Colonic mucosa (tissue), 4 donors: Measurements from ENCODE around the gene CFAP61. TPM values are rescaled to one million over a fixed set of nuclear protein-coding genes. Genes with fewer than 3 reads are reported as not detected.

Source experiments
- DNase-seq: peaks from one replicate; pipeline ENCODE4 v3.0.0-alpha.2; 2020
- H3K27ac ChIP-seq: fragments of 200-600 bp; one replicate; pipeline ENCODE4 v1.8.0; 2021
- H3K27me3 ChIP-seq: fragments of 200-600 bp; one replicate; pipeline ENCODE4 v1.8.0; 2021
- H3K36me3 ChIP-seq: fragments of 200-600 bp; one replicate; pipeline ENCODE4 v1.8.0; 2021
- H3K4me1 ChIP-seq: fragments of 200-600 bp; one replicate; pipeline ENCODE4 v1.8.0; 2021; ENCODE audit warnings: mild to moderate bottlenecking
- H3K4me3 ChIP-seq: fragments of 200-600 bp; one replicate; pipeline ENCODE4 v1.8.0; 2021
- H3K9ac ChIP-seq, 2 donors: one replicate each; pipeline ENCODE4 v1.7.0; 2013; ENCODE audit warnings: control low read depth in 2 of 2, low read depth in 2 of 2, low read length in 2 of 2
- H3K9me3 ChIP-seq: fragments of 200-600 bp; one replicate; pipeline ENCODE4 v1.8.0; 2021
- intact Hi-C: fragments of 100-400 bp; cut with DNase I; formaldehyde crosslinking; loops from one replicate; pipeline ENCODE4 v1.14.1; 2022
- total RNA-seq, 2 donors: library from RNA; stranded (reverse); fragmentation: NEBNext Ultra II Directional in 1 of 2; extraction: Animal tissue kit (Norgen Biotek cat#: 25700) in 1 of 2; gene quantifications; one replicate each; pipeline ENCODE4 v1.2.1, GENCODE V29; 2021
- TF ChIP-seq, protein P1 (sequence below): fragments of 200-600 bp; IDR thresholded peaks from one replicate; pipeline ENCODE4 v1.8.0; 2022; ENCODE audit warnings: antibody characterized with exemption, mild to moderate bottlenecking
- donor health status: healthy.
- donor health status: DM: no; HTN: no; CAD: no.
- donor health status: DM: no; HTN: no; CAD: no.

Gene CFAP61
- total RNA-seq, 2 donors from 2014 or later, result 0.32 TPM; not detected in 1

DNA sequence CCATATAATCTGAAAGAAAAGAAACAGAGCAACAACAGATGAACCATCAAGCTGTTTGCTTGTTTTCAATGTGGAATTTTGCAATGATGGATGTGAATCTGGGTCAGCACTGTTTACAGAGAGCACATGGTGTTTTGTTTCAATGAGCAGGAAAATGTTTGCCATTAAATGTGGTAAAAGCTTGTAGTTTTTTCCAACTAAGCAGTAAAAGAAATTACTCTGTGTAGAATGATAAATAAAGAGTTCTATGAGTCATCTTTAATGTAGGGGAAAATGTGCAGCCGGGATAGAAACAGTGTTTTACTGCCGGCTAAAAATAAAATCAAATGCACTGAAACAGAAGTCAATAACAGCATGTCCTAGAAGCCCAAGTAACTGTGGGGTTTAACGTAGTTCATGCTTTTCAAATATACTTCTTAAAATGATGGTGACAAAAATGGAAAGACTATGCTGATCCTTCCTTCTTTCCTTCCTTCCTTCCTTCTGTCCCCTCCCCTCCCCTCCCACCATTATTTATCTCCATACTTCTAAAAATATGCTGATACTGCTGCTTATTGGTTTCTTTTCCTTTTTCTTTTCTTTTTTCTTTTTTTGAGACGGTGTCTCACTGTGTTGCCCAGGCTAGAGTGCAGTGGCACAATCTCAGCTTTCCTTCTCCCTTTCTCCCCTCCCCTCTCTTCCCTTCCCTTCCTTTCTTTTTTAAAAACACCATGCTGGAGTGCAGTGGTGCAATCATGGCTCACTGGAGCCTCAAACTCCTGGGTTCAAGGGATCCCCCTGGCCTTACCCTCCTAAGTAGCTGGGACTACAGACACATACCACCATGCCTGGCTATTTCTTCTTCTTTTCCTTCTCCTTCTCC, 41.5 kb upstream of the CFAP61 start:
- Histone ChIP-seq H3K27ac (peak overlapping the region; percentile 47), H3K36me3 (no peaks in the 10 kb centered on the region), H3K9me3 (no peaks in the 10 kb centered on the region), H3K27me3 (no peaks in the 10 kb centered on the region), H3K4me3 (no peak overlapping the region), H3K4me1 (no peaks in the 10 kb centered on the region), H3K9ac (no peak overlapping the region)
- TF ChIP-seq, protein P1, sequence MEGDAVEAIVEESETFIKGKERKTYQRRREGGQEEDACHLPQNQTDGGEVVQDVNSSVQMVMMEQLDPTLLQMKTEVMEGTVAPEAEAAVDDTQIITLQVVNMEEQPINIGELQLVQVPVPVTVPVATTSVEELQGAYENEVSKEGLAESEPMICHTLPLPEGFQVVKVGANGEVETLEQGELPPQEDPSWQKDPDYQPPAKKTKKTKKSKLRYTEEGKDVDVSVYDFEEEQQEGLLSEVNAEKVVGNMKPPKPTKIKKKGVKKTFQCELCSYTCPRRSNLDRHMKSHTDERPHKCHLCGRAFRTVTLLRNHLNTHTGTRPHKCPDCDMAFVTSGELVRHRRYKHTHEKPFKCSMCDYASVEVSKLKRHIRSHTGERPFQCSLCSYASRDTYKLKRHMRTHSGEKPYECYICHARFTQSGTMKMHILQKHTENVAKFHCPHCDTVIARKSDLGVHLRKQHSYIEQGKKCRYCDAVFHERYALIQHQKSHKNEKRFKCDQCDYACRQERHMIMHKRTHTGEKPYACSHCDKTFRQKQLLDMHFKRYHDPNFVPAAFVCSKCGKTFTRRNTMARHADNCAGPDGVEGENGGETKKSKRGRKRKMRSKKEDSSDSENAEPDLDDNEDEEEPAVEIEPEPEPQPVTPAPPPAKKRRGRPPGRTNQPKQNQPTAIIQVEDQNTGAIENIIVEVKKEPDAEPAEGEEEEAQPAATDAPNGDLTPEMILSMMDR, result no peak
- intact Hi-C loops, result no loop called here
- DNase-seq, result no peak

DNA sequence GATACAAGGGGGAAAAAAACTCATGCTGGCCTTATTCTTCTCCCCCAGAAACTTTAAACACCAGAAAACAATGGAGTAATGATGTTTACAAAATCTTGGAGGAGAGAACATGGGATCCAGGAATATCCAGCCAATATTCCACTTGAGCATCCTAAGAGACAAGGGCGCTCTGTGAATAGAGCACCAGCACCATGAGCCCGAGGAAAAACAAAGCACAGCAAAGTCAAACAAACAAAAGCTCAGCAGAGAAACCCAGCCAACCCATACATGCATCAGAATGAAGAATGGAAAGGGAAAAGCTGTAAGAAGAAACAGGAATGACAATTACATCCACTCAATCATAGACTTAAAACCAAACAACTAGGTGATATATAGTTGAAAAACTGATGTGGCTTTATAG, 39.8 kb upstream of the CFAP61 start:
- TF ChIP-seq, protein P1, result no peak
- intact Hi-C loops, result no loop called here

GRCh38 chr20:20014659-20015058, 37.7 kb upstream of the CFAP61 start:
- intact Hi-C loops, result loop anchor here (5.0 kb wide), 1 partner anchor 43 kb away; no protein-coding TSS in a partner anchor
- TF ChIP-seq, protein P1, result no peak
- Histone ChIP-seq H3K27me3 (no peaks in the 10 kb centered on the region), H3K4me3 (no peak overlapping the region), H3K36me3 (no peaks in the 10 kb centered on the region), H3K9ac (no peak overlapping the region), H3K9me3 (no peaks in the 10 kb centered on the region), H3K27ac (no peak overlapping the region), H3K4me1 (peaks cover 9% of the 10 kb centered on the region)
- DNase-seq, result no peak

More for the DNA sequence above, 39.8 kb upstream of the CFAP61 start:
- DNase-seq, result no peak
- no peak overlapping the region for H3K4me3 ChIP-seq
- H3K36me3 ChIP-seq, result no peaks in the 10 kb centered on the region
- H3K27me3 ChIP-seq, result no peaks in the 10 kb centered on the region
- H3K9me3 ChIP-seq, result no peaks in the 10 kb centered on the region
- H3K27ac ChIP-seq, result no peak overlapping the region
- no peak overlapping the region for H3K9ac ChIP-seq
- no peaks in the 10 kb centered on the region for H3K4me1 ChIP-seq

DNA sequence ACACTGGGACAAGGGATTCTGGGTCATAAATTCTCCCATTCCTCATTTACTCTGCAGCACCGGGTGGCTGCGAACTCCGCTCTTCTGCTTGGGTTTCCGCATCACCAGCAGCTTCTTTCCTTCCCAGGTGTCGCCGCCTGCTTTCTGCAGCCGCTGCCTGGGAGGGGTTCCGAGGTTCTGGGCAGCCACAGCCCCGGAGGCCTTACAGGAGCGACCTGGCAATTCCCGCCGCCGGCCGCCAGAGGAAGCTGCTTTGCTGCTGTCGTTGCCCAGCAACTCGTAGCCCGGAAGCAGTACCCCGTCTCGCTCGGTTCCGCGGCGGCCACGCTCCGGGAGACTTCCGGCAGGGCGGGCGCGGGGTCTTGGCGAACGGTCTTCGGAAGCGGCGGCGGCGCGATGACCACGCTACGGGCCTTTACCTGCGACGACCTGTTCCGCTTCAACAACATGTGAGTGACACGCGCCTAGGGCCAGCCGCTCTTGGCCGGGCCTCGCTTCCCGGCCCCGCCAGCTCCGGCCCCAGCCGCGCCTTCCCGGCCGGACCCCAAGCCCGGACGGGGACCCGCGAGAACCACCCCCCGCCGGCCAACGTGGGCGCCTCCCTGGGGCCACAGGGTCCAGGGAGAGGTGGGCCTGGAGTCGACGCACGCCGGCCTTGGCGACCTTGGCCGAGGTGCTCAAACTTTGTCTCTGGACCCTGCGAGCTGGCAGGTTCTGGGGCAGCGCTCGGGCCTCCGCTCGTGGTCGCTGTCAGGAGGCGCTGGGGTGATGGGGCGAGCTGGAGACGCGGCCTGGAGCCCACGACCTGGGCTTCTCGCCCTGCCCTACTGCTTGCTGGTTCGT, 35.1 kb upstream of the CFAP61 start, which contains the start of gene NAA20:
TSS of gene NAA20 (plus strand) at position 362 of the 843 bp plus-strand sequence. CDS start at position 397, 35 bp downstream.
- H3K36me3 ChIP-seq, result no peaks in the 10 kb centered on the region
- TF ChIP-seq, protein P1, result peak; percentile 66
- peak within 1 kb of the TSS; percentile 48 for H3K27ac ChIP-seq
- peak within 1 kb of the TSS; percentile 99 for H3K4me3 ChIP-seq
- peak within 1 kb of the TSS; percentile 84 to 90 for H3K9ac ChIP-seq
- intact Hi-C loops, result loop anchor here (5.0 kb wide), 1 partner anchor 40 kb away; no protein-coding TSS in a partner anchor
- no peaks in the 10 kb centered on the region for H3K9me3 ChIP-seq
- H3K27me3 ChIP-seq, result no peaks in the 10 kb centered on the region
- peaks cover 9% of the 10 kb centered on the region for H3K4me1 ChIP-seq
- peak; percentile 95 for DNase-seq

- Histone ChIP-seq H3K4me1 (peaks cover 9% of the 10 kb centered on the region), H3K36me3 (no peaks in the 10 kb centered on the region), H3K4me3 (peak overlapping the region; percentile 99), H3K9me3 (no peaks in the 10 kb centered on the region), H3K27me3 (no peaks in the 10 kb centered on the region), H3K9ac (peak overlapping the region; percentile 84 to 90), H3K27ac (peak overlapping the region; percentile 48)
- DNase-seq, result no peak
- intact Hi-C loops, result loop anchor here (5.0 kb wide), 1 partner anchor 39 kb away; no protein-coding TSS in a partner anchor
- TF ChIP-seq, protein P1, result no peak
These were observed 34.5 kb upstream of the CFAP61 start for GRCh38 chr20:20017844-20018185.
